ELR (cell line): ENCODE measurements around the gene TAF5L.
"Not testable (repeated sequence)": the region's sequence is repeated elsewhere in the genome, so short reads cannot be mapped to it uniquely, and the experiment has no call there.

ENCODE experiments used
- DNase-seq: peaks from one replicate; pipeline ENCODE4 v3.0.0-alpha.2; 2015; ENCODE audit warnings: low read depth

TAF5L gene

DNA sequence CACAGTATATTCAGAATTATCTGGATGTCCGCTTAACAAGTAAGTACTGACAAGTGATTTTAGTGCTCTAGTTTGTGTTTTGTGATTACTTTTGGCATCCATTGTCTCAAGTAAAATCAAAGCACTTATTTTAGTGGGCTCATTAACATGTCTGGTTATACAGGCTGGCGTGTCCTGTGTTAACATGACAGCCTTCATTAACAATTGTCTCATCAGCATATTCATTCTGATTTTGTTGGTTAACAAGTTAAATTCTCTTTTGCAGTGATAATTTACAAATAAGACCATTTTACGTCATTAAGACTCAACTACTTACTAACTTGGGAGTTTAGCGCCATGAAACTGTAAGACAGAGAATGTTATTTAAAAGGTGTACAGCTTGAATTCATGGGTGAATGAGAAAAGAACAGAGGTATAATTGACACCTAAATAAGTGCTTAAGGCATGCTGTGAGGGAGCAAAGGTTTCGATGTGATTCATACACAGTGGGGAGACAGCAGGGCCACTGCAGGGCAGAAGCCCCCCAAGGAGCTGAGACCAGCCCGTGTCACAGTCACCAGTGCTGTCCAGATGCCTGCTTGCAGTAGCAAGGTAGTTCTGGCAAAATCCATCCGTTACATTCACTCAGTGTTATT lies 22.4 kb downstream of the TAF5L start:
- DNase-seq: no peak

DNA sequence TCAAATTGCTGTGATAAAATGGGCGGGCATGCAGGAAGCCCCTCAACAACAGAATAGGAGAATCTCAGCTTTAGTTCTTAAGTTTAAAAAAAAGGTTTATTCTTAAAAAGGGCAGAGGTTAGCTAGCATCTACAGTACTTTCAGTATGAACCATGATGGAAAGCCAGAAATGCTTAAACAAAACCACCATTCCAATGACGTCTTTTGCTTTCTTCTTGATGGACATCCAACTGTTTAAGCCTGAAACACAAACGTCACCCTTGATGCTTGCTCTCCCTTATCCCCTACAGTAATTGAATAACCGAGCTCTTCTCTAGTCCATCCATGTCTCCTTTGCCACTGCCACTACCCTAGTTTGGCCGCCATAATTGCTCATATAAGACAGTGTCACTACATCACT lies 25.7 kb downstream of the TAF5L start:
- DNase-seq: no peak

DNA sequence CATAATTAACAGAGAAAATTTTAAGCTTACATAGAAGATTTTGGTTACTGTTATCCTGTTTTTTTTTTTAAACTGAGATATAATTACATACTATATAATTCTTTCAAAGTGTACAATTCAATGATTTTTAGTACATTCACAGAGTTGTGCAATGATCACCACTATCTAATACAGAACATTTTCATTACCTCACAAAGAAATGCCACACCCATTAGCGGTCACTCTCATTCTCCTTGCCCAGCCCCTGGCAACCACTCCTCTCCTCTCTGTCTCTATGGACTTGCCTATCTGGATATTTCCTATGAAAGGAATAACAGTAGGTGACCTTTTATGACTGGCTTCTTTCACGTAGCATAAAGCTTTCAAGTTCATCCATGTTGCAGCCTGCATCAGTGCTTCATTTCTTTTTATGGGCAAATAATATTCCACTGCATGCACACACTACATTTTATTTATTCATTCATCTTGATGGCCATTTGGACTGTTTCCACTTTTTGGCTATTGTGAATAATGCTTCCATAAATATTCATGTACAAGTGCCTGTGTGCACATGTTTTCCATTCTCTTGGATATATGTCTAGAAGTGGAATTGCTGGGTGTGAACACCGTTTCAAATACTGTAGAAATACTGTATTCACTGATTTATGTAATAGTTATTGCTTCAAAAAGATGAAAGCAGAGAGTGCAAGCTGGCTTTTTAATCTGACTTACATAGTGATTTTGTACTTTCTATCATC lies 26.5 kb downstream of the TAF5L start:
- no peak for DNase-seq

DNA sequence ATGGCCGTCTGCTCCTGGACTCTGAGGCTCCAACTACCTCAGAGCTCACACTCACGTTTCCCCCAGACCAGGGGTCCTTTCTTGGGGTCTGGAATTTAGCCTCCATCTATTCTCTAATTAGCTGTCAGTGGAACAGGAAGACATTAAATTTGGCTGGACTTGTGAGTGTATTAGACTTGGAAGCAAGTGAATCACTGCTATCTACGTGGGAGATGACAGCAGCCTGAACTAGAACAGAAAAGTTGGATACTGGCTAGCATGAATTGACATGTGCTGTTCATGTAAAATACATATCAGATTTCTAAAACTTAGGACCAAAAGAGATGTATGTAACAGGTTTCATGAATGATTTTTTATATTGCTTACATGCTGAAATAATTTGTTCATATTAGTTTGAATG lies 28.0 kb downstream of the TAF5L start:
- DNase-seq: no peak

DNA sequence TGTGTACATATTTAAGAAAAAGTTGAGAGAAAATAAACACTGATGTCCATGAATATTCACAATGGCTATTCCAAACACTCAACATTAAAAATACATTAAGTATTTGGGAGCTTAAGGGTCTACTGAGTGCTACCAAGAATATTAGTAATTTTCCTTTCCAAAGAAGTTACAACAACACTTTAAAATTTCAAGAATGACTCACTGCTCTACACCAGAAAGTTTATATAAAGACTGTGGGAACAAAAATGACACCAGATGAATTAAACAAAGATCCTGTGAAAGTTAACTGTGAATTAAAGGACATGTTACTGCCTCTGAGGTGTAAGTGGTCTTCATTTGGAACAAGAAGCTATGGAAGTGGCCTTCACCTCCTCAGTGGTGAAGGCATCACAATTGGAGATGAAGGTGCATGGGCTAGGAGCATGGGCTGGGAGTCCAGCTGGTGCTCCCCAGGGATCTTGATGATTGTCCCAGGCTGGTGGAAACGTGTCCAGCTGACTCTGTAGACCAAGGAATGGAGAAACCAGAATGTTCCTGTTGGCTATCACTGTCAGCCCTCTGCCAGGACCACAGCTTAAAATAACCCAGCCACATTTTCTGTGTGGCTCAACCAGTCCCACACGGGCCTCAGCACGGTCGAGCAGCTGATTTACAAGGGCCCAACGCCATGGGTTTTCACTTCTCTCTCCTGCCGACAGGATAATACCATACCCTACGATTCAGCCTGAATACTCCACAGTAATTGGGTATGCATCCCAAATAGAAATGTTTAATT lies 28.8 kb downstream of the TAF5L start:
- peak; percentile 63 for DNase-seq

DNA sequence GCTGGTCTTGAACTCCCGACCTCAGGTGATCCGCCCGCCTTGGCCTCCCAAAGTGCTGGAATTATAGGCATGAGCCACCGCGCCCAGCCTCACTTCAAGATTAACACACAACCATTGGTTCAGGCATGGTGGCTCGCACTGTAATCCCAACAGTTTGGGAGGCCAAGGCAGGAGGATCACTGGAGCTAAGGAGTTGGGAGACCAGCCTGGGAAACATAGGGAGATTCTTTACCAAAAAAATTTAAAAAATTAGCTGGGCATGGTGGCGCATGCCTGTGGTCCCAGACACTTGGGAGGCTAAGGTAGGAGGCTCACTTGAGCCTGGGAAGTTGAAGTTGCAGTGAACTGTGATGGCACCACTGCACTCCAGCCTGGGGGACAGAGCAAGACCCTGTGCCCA lies 30.0 kb downstream of the TAF5L start:
- not testable (repeated sequence) for DNase-seq

DNA sequence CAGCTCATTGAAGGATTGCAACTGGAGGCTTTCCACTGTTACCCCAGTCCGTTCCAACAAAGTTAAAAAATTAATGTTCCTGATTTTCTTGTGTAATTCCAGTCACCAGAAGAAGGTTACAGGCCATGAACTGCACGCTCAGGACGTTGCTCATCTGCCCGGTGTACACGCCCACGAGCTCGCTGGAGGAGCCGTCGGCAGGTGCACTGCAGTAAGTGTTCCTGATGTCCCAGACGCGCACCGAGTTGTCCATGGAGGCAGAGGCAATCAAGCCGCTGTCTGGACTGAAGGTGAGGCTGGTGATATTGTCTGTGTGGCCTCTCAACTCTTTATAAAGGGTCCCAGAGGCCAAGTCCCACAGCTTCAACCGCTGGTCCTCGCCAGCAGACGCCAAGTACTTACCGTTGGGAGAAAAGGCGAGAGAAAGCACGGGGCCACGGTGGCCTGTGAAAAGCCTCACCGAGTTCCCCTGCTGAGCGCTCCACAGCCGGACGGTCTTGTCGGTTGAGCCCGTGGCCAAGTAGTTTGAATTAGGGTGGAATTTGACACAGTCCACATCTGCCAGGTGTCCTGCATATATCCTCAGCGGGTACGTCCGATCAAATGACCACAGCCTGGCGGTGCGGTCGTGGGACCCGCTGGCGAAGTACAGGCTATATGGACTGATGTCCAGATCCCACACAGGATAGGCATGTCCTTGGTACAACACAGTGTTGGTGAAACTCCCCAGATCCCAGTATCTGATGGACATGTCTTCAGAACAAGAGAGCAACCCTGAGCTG lies 31.5 kb downstream of the TAF5L start:
- no peak for DNase-seq

DNA sequence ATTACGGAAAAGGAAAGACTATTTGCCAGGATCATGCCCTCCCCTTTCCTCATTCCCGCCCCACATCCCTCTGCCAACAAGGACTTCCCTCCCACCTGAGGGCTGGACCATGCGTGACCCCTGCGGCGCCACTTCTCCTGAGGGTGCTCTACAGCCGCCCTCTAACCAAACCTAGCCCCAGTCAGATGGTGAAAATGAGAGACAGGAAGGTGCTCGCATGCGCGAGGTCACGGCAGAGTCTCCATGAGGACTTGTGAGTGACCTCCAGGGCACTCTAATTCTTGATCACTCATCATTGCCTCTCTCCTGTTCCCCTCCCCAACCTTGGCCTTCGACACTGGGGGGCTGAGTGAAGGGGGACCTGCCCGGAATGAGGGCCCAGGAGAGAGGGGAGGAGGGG lies 32.1 kb downstream of the TAF5L start:
- no peak for DNase-seq

DNA sequence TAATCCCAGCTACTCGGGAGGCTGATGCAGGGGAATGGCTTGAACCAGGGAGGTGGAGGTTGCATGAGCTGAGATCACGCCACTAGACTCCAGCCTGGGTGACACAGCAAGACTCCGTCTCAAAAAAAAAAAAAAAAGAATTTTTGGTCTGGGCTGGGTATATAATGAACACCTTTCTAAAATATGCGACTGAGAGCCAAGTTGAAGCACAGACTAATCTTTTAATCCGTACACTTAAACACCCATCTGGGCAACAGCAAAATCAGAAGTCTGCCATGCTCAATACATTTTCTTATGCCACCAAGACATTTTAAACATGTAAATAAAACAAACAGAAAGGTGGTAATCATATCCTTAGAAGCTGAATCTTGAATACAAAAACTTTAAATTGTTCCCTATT lies 35.8 kb downstream of the TAF5L start:
- no peak for DNase-seq

DNA sequence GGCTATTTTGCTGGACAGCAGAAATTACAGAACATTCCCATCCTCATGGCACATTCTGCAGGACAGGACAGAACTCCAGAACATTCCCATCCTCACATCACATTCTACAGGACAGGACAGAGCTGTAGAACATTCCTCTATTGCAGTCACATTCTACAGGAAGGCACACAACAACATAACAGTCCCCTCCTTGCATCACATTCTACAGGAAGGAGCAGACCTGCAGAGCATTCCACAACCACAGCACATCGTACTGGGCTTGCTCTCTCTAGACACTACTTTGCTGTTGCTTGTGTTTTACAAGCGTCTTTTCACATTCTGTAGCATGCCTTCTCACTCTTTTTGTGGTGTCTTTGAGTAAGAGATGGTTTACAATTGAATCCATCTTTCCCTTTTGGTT lies 40.6 kb downstream of the TAF5L start:
- no peak for DNase-seq

DNA sequence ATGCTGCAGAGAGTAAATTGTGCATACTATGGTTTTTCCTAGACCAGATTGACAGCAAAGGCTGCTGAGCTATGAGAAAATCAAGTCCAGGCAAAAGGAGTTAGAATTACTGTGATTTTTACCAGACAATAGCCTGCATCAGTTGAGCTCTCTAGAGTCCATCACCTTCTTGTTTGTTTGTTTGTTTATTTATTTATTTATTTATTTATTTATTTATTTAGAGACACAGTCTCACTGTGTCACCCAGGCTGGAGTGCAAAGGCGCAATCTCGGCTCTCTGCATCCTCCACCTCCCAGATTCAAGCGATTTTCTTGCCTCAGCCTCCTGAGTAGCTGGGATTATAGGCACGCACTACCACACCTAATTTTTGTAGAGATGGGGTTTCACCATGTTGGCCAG lies 43.2 kb downstream of the TAF5L start:
- no peak for DNase-seq

DNA sequence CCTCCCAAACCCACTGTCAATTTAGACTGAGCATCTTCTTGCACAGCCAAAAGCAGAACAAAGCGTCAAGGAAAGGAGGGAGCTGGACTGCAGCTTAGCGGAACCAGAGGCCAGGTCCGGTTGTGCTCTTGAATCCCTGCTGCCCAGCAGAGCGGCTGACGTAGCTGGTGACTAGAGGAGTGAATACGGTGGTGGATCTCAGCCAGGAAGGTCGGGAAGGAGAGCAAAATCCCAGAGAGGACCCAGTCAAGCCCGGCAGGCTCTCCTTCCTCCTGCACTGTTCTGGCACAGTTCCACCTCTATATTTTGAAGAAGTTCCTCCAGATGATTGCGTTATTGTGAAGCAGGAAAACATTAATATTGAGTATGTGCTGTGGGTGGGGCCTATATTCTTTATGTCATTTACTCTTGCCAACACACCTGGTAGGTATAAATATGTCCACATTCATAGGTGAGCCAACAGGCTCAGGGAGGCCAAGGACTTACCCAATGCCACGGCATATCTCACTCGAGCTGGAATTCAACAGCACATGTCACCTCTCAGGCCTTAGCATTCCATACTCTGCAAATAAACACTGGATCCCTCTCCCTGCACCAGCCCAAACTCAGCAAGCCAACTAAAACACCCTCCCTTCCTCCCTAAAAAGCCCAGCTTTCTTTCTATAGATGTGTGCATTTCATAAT lies 43.8 kb downstream of the TAF5L start:
- DNase-seq: no peak

DNA sequence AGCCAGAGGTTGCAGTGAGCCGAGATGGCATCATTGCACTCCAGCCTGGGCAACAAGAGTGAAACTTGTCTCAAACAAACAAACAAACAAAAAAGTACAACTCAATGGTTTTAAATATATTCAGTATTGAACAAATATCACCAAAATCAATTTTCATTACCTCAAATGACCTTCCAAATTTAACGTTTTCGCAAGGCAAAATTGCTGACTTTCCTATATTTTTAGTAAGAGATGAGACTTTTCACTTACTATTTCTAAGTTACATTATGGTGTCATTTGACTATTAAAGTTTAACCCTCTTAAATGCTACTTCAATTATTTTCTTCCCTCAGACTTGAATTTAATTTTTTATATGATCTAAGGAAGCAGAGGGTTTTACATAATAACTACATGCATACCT lies 44.4 kb downstream of the TAF5L start:
- no peak for DNase-seq

DNA sequence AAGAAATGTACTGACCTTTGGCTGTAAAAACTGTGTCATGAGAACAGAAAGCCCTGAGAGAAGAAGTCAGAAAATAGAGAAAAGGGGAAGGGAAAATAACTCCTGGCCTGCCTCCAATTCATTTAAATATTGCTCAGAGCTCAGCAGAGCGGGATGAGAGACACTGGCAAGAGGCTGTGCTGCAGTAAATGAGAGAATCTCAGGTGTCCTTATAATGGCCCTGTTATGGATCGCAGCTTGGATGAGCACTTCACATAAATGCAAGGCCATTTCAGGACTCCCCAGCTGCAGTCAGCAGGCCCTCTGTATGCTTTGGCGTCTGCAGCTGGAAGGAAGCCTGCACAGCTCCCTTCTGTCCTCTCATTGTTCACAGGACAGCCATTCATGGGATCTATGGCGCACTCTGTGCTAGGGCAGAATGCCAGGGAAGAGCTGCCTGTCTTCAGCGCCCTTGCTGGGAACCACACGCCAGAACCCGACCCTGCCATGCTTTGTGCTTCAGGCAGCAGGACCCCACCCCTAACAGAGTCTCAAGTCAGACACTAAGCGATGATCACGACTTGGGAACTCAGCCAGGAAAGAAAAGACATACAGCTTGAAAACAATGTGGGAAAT lies 46.8 kb downstream of the TAF5L start:
- DNase-seq: peak; percentile 42

DNA sequence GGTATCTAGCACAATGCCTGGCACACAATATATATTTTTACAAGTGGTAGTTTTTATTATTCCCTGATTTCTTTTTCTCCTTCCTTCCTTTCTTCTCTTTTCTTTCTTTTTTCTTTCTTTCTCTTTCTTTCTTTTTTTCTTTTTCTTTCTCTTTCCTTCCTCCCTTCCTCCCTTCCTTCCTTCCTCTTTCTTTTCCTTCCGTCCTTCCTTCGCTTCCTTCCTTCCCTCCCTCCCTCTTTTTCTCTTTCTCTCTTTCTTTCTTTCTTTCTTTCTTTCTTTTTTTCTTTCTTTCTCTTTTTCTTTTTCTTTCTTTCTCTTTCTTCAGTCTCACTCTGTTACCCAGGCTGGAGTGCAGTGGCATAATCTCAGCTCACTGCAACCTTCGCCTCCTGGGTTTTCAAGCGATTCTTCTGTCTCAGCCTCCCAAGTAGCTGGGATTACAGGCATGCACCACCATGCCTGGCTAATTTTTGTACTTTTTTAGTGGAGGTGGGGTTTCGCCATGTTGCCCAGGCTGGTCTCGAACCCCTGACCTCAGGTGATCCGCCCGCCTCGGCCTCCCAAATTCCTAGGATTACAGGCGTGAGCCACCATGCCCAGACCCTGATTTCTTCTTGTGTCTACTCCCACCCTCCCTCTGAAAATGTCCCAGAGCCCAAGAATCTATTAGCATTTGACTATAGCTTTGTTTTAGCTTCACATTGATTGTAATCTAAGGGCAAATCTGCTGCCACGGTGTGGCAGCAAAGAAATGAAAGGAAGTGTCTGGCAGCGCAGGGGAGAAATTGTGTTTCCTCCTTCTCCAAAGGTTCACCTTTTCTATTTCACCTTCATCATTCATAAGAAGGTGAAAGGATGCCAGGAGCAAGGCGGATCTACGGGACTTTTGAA lies 47.5 kb downstream of the TAF5L start:
- DNase-seq: no peak

DNA sequence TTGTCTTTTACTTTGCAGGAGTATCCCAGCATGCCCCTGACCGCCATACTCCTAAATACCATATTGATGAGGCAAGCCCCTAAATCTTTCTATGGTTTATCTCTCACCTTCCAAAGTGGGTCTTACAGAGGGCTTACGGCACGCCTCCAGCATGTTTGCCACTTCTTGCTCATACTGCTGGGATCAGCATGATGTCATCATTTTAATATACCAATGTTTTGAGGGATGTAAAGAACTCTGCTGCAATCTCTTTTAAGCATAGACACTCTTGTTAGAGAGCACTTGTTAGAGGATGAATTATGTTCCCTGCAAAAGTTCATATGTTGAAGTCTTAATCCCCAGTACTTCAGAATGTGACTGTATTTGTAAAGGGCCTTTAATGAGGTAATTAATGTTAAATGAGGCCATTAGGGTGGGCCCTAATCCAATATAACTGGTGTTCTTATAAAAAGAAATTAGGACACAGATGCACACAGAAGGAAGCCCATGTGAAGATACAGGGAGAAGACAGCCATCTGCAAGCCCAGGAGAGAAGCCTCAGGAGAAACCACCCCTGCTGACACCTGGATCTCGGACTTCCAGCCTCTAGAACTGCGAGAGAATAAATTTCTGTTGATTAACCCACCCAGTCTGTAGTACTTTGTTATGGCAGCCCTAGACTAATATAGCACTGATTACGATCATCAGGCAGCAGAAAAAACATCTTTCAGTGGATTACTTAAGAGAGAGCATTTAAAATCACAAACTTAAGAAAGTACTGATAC lies 51.1 kb downstream of the TAF5L start:
- no peak for DNase-seq

DNA sequence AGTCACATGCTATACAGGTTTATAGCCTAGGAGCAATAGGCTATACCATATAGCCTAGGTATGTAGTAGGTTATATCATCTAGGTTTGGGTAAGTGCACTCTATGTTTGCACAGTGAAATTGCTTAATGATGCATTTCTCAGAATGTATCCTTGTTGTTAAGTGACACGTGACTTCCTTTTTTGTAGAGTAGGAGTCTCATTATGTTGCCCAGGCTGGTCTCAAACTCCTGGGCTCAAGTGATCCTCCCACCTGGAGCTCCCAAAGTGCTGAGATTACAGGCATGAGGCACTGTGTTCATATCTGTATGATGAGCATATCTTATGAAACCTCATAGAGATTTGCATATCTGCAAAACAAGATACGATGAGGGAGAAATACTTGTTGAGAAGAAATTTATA lies 53.6 kb downstream of the TAF5L start:
- no peak for DNase-seq

DNA sequence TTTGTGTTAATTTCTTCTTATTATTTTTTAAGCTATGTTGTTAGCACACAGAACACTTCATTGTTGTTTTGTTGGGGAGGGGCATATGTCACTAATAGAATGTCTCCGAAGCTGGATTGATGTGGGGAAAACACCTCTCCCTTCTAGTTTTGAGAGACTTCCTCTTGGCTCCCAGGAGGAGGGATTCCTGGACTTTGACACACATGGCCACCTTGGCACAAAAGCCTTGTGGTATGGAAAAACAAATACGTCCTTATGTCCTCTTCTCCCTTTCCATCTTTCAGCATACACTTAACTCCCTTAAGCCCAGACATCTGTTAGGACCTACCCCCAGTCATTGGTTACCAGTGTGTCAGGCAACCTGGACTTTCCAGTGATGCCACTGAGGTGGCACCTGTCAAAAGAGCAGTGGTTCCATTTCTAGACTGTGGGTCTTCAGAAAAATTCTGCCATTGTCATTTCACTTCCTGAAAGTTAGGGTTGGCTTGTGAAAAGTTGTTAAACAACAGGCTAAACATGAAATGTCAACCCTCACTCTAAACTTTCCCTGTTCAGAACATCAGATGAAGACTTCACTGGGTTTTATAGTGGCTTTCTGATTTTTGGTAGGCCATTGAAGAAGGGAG lies 54.9 kb downstream of the TAF5L start:
- no peak for DNase-seq

DNA sequence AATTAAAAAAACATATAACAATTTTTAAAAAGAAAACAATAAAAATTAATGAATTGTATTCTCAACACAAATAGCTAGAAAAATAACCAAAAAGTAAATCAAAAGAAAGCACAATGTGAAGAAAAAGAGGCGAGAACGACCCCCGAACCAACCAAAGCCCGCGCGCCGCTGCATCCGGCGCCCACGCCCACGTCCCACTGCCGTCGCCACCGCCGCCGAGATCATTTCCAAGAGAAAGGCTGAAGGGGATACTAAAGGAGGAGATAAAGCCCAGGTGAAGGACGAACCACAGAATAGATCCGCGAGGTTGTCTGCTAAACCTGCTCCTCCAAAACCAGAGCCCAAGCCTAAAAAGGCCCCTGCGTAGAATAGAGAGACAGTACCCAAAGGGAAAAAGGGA lies 55.6 kb downstream of the TAF5L start:
- no peak for DNase-seq
